MM.1S (cell line): ENCODE results near the gene CXCL6.

Source experiments
- DNase-seq: peaks from one replicate; pipeline ENCODE4 v3.0.0-alpha.2; 2015
- H2AFZ ChIP-seq: fragments of 300-600 bp; sonication (generic); 2 replicates; pipeline ENCODE4 v1.6.0; 2016; ENCODE audit warnings: antibody characterized with exemption, low read length
- H3F3A ChIP-seq: fragments of 300-600 bp; sonication (generic); 2 replicates; pipeline ENCODE4 v1.6.1; 2016; ENCODE audit warnings: mild to moderate bottlenecking, antibody characterized with exemption, low read length, moderate library complexity, mixed read lengths; ENCODE audit not compliant: insufficient read depth
- H3K27ac ChIP-seq: fragments of 300-600 bp; sonication (generic); 2 replicates; pipeline ENCODE4 v1.5.1; 2016; ENCODE audit warnings: mild to moderate bottlenecking, low read length
- H3K27me3 ChIP-seq: fragments of 300-600 bp; sonication (generic); replicated peaks from 2 replicates; pipeline ENCODE4 v1.6.0; 2016; ENCODE audit warnings: low read length; ENCODE audit not compliant: insufficient read depth
- H3K36me3 ChIP-seq: fragments of 300-600 bp; sonication (generic); replicated peaks from 2 replicates; pipeline ENCODE4 v1.6.1; 2016; ENCODE audit warnings: mild to moderate bottlenecking, low read length, mixed read lengths; ENCODE audit not compliant: insufficient read depth
- H3K4me1 ChIP-seq: fragments of 300-600 bp; sonication (generic); 2 replicates; pipeline ENCODE4 v1.6.1; 2016; ENCODE audit warnings: low read length, mixed read lengths
- H3K4me2 ChIP-seq: fragments of 300-600 bp; sonication (generic); 2 replicates; pipeline ENCODE4 v1.6.0; 2016; ENCODE audit warnings: low read depth, low read length
- H3K4me3 ChIP-seq: fragments of 300-600 bp; sonication (generic); 2 replicates; pipeline ENCODE4 v1.5.1; 2016; ENCODE audit warnings: low read length, mixed read lengths
- H3K79me2 ChIP-seq: fragments of 300-600 bp; sonication (generic); 2 replicates; pipeline ENCODE4 v1.6.1; 2016; ENCODE audit warnings: mixed run types, low read length, mixed read lengths
- H3K9ac ChIP-seq: fragments of 300-600 bp; sonication (generic); 2 replicates; pipeline ENCODE4 v1.6.1; 2016; ENCODE audit warnings: low read length, mixed read lengths
- H3K9me2 ChIP-seq: fragments of 300-600 bp; sonication (generic); replicated peaks from 2 replicates; pipeline ENCODE4 v1.6.1; 2016; ENCODE audit warnings: mild to moderate bottlenecking, low read length, mixed read lengths; ENCODE audit not compliant: insufficient read depth
- H3K9me3 ChIP-seq: fragments of 300-600 bp; sonication (generic); replicated peaks from 2 replicates; pipeline ENCODE4 v1.6.1; 2016; ENCODE audit warnings: mild to moderate bottlenecking, low read length, mixed read lengths; ENCODE audit not compliant: insufficient read depth
- H4K20me1 ChIP-seq: fragments of 300-600 bp; sonication (generic); 2 replicates; pipeline ENCODE4 v1.6.1; 2016; ENCODE audit warnings: mild to moderate bottlenecking, low read length, moderate library complexity, mixed read lengths; ENCODE audit not compliant: insufficient read depth
- EZH2 ChIP-seq: fragments of 300-600 bp; sonication (generic); optimal IDR thresholded peaks from 2 replicates; pipeline ENCODE3; 2017; ENCODE audit warnings: low read depth, mild to moderate bottlenecking, antibody characterized with exemption, low read length, mixed read lengths
- EZH2phosphoT487 ChIP-seq: fragments of 300-600 bp; sonication (generic); IDR thresholded peaks from 2 replicates; pipeline ENCODE4 v1.6.1; 2018; ENCODE audit warnings: antibody characterized with exemption, low read length
- TF ChIP-seq, protein P1 (sequence below): fragments of 300-600 bp; sonication (generic); IDR thresholded peaks from 2 replicates; pipeline ENCODE4 v1.5.1; 2016; ENCODE audit warnings: antibody characterized with exemption, low read length, mixed read lengths

Gene CXCL6

DNA sequence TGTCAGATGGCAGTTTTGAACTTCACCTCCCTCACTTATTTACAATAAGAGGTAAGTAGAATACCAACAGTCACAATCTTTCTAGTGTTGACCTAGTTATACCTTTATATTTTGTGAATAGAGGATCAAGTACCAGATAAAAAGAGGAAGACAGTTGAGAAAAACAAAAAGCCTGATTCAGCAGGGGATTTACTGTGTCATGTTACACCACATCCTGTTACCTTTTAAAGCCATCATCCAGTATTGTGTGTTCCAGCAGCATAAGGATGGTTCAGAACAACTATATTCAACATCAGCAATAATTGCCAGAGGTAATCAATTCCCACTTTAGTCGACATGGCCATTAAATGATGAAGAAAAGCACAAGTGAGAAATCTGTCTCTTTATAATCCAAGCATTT lies 21.3 kb upstream of the CXCL6 start:
- Histone ChIP-seq H3K4me2 (peak overlapping the region; percentile 44), H3K9ac (no peak overlapping the region), H3F3A (peaks cover 22% of the 10 kb centered on the region), H3K4me1 (peaks cover 44% of the 10 kb centered on the region), H3K79me2 (no peaks in the 10 kb centered on the region), H3K27ac (peak overlapping the region; percentile 73), H3K9me2 (no peaks in the 10 kb centered on the region), H3K4me3 (no peak overlapping the region), H4K20me1 (no peaks in the 10 kb centered on the region), H3K36me3 (no peaks in the 10 kb centered on the region), H2AFZ (0 out of 2 replicates have a peak overlapping the region, but pooled peaks have one; percentile 11), H3K9me3 (no peaks in the 10 kb centered on the region), H3K27me3 (no peaks in the 10 kb centered on the region)
- TF ChIP-seq EZH2 = no peak
- TF ChIP-seq, protein P1, sequence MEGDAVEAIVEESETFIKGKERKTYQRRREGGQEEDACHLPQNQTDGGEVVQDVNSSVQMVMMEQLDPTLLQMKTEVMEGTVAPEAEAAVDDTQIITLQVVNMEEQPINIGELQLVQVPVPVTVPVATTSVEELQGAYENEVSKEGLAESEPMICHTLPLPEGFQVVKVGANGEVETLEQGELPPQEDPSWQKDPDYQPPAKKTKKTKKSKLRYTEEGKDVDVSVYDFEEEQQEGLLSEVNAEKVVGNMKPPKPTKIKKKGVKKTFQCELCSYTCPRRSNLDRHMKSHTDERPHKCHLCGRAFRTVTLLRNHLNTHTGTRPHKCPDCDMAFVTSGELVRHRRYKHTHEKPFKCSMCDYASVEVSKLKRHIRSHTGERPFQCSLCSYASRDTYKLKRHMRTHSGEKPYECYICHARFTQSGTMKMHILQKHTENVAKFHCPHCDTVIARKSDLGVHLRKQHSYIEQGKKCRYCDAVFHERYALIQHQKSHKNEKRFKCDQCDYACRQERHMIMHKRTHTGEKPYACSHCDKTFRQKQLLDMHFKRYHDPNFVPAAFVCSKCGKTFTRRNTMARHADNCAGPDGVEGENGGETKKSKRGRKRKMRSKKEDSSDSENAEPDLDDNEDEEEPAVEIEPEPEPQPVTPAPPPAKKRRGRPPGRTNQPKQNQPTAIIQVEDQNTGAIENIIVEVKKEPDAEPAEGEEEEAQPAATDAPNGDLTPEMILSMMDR = no peak
- peak; percentile 83 for DNase-seq

DNA sequence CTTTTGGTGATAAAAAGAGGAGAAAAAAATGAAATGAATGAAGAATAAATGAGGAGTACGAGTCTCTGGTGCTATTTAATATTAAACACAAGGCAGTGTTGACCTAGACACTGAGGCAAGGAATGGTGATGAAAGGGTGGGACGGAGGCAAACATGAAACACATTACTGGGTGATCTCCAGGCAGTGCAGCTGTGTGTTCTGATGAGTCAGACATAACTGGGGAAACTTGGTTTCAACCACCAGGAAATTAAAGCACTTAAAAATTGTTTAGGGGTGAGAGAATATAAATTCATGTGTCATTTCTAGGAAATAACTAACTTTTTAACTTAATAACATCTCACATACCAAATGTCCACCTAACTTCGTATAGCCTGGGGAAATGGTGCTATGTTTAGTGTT lies 19.7 kb upstream of the CXCL6 start:
- H3F3A ChIP-seq = peaks cover 22% of the 10 kb centered on the region
- H3K79me2 ChIP-seq = no peaks in the 10 kb centered on the region
- no peaks in the 10 kb centered on the region for H4K20me1 ChIP-seq
- H3K9me3 ChIP-seq = no peaks in the 10 kb centered on the region
- no peaks in the 10 kb centered on the region for H3K9me2 ChIP-seq
- no peak overlapping the region for H3K4me3 ChIP-seq
- no peaks in the 10 kb centered on the region for H3K27me3 ChIP-seq
- H2AFZ ChIP-seq = no peak overlapping the region
- no peaks in the 10 kb centered on the region for H3K36me3 ChIP-seq
- peaks cover 44% of the 10 kb centered on the region for H3K4me1 ChIP-seq
- peak overlapping the region; percentile 18; the same call in 1 of the 2 replicates for H3K4me2 ChIP-seq
- H3K27ac ChIP-seq = peak overlapping the region; percentile 56; the same call in 1 of the 2 replicates
- DNase-seq = peak; percentile 53
- no peak overlapping the region for H3K9ac ChIP-seq
- TF ChIP-seq, protein P1 = no peak
- TF ChIP-seq EZH2phosphoT487 (no peak), EZH2 (no peak)

DNA sequence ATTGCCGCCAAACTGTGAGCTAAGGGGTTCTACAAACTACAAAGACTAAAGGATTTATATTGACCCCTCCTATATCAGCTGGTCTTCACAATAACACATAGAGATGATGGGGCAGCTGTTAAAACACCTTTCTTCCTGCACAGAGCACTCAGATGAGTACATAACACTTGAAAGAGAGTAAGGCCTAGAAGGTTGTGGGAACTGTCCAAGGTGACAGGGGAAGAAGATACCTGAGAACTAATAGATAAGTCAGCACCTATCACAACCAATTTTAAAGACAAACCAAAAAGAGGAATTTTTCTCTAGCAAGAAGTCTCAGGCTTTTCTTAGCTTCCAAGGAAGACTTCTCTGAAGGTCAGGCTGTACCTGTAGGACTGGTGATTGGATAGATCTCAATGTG lies 19.1 kb upstream of the CXCL6 start:
- peak overlapping the region; percentile 18; the same call in 1 of the 2 replicates for H3K4me2 ChIP-seq
- no peak overlapping the region for H2AFZ ChIP-seq
- no peak overlapping the region for H3K9ac ChIP-seq
- no peaks in the 10 kb centered on the region for H3K9me2 ChIP-seq
- H3K36me3 ChIP-seq = no peaks in the 10 kb centered on the region
- H3F3A ChIP-seq = peaks cover 22% of the 10 kb centered on the region
- H3K79me2 ChIP-seq = no peaks in the 10 kb centered on the region
- H3K27me3 ChIP-seq = no peaks in the 10 kb centered on the region
- no peaks in the 10 kb centered on the region for H3K9me3 ChIP-seq
- DNase-seq = peak; percentile 71
- peak overlapping the region; percentile 56; the same call in 1 of the 2 replicates for H3K27ac ChIP-seq
- H3K4me3 ChIP-seq = no peak overlapping the region
- H4K20me1 ChIP-seq = no peaks in the 10 kb centered on the region
- H3K4me1 ChIP-seq = peaks cover 44% of the 10 kb centered on the region
- TF ChIP-seq EZH2phosphoT487 = no peak
- TF ChIP-seq, protein P1 = no peak
- no peak for TF ChIP-seq EZH2
